Measurements from ENCODE around the gene PRTFDC1. TPM values are rescaled to one million over a fixed set of nuclear protein-coding genes. Genes with fewer than 3 reads are reported as not detected.
"Not testable (repeated sequence)": the region's sequence is repeated elsewhere in the genome, so short reads cannot be mapped to it uniquely, and the experiment has no call there.

The PRTFDC1 gene
- 46.0 TPM for polyA plus RNA-seq (ENCODE audit: insufficient read length)
- long read RNA-seq, donor 1, partial matches to known transcripts: 0 of 14 reads
- long read RNA-seq, donor 1, other reads (novel, unspliced or antisense): 12 of 14 reads
- long read RNA-seq, donor 2, partial matches to known transcripts: 0 of 10 reads
- long read RNA-seq, donor 2, other reads (novel, unspliced or antisense): 7 of 10 reads
- long read RNA-seq, donor 3, partial matches to known transcripts: 0 of 12 reads
- long read RNA-seq, donor 3, other reads (novel, unspliced or antisense): 10 of 12 reads
- long read RNA-seq, donor 4: 0 reads
- long read RNA-seq, donor 5, partial matches to known transcripts: 19 of 38 reads
- long read RNA-seq, donor 5, other reads (novel, unspliced or antisense): 13 of 38 reads
- long read RNA-seq, donor 6, partial matches to known transcripts: 5 of 21 reads
- long read RNA-seq, donor 6, other reads (novel, unspliced or antisense): 14 of 21 reads
- long read RNA-seq, donor 7, partial matches to known transcripts: 31 of 50 reads
- long read RNA-seq, donor 7, other reads (novel, unspliced or antisense): 19 of 50 reads
- long read RNA-seq, donor 8: 0 reads

- DNase-seq: no peak
Measured at GRCh38 chr10:24952143-24952706, at the start of gene PRTFDC1. Gene PRTFDC1, minus strand, starts transcription at chr10:24952606. Its CDS starts 31 bp downstream, at chr10:24952575.

GRCh38 chr10:24998044-24998443 lies 45.6 kb upstream of the PRTFDC1 start:
- DNase-seq: no peak

GRCh38 chr10:24995072-24995471 lies 42.7 kb upstream of the PRTFDC1 start:
- no peak for DNase-seq

- DNase-seq: no peak
Measured at GRCh38 chr10:24993237-24993958, 41.0 kb upstream of the PRTFDC1 start.

- DNase-seq: no peak
Measured at GRCh38 chr10:24992512-24993133, 40.2 kb upstream of the PRTFDC1 start.

- DNase-seq: no peak
Measured at GRCh38 chr10:24991298-24991697, 38.9 kb upstream of the PRTFDC1 start.

- no peak for DNase-seq
Measured at GRCh38 chr10:24989867-24990266, 37.5 kb upstream of the PRTFDC1 start.

- no peak for DNase-seq
Measured at GRCh38 chr10:24988831-24989640, 36.6 kb upstream of the PRTFDC1 start.

- no peak for DNase-seq
Measured at GRCh38 chr10:24984906-24985305, 32.5 kb upstream of the PRTFDC1 start.

GRCh38 chr10:24983946-24984345 lies 31.5 kb upstream of the PRTFDC1 start:
- no peak for DNase-seq

GRCh38 chr10:24983130-24983529 lies 30.7 kb upstream of the PRTFDC1 start:
- no peak for DNase-seq

- no peak for DNase-seq
Measured at GRCh38 chr10:24982319-24983112, 30.1 kb upstream of the PRTFDC1 start.

GRCh38 chr10:24981161-24981710 lies 28.8 kb upstream of the PRTFDC1 start:
- no peak for DNase-seq

GRCh38 chr10:24979685-24980084 lies 27.3 kb upstream of the PRTFDC1 start:
- DNase-seq: no peak

GRCh38 chr10:24974976-24975375 lies 22.6 kb upstream of the PRTFDC1 start:
- no peak for DNase-seq

GRCh38 chr10:24973163-24973562 lies 20.8 kb upstream of the PRTFDC1 start:
- DNase-seq: no peak

- DNase-seq: no peak
Measured at GRCh38 chr10:24971374-24971773, 19.0 kb upstream of the PRTFDC1 start.

GRCh38 chr10:24969841-24970281 lies 17.5 kb upstream of the PRTFDC1 start:
- no peak for DNase-seq

GRCh38 chr10:24968951-24969350 lies 16.5 kb upstream of the PRTFDC1 start:
- DNase-seq: not testable (repeated sequence)

- DNase-seq: no peak
Measured at GRCh38 chr10:24968349-24968748, 15.9 kb upstream of the PRTFDC1 start.
